ENCODE results near the gene TTYH3. TPM values are rescaled to one million over a fixed set of nuclear protein-coding genes. Genes with fewer than 3 reads are reported as not detected.
A peak's percentile ranks its signal among the peaks of the same experiment; 100 is the strongest.
"Not testable (repeated sequence)": the region's sequence is repeated elsewhere in the genome, so short reads cannot be mapped to it uniquely, and the experiment has no call there.

The TTYH3 gene
- total RNA-seq, 2 donors from 2014 or later = 30.3 to 38.7 TPM

DNA sequence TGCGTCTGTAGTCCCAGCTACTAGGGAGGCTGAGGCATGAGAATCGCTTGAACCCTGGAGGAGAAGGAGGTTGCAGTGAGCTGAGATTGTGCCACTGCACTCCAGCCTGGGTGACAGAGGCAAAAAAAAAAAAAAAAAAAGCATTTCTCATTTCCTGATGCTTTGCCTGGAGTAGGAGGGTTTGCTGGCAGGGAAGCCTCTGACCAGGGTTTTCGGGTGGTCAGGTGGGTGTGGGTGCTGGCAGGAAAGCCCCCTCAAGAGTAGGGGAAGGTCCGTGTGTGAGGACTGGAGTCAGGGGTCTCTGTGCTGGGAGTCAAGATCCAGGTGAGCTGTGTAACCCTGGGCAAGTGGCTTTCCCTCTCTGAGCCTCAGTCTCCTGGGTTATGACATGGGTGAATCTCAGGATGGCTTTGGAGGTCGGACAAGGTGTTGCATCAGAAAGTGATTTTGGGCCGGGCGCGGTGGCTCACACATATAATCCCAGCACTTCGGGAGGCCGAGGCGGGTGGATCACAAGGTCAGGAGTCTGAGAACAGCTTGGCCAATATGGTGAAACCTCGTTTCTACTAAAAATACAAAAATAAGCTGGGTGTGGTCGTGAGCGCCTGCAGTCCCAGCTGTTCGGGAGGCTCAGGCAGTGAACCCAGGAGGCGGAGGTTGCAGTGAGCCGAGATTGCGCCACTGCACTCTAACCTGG lies 59.4 kb downstream of the TTYH3 start:
- no peak for DNase-seq

GRCh38 chr7:2691932-2692439 lies 60.2 kb downstream of the TTYH3 start:
- DNase-seq; ATAC-seq; intact Hi-C loops (cut with DNase I): not testable (repeated sequence)

More for the DNA sequence above, 59.4 kb downstream of the TTYH3 start:
- no peak for ATAC-seq
- intact Hi-C loops (cut with DNase I) = no loop called here

- ATAC-seq = no peak
- DNase-seq = no peak
- intact Hi-C loops (cut with DNase I) = no loop called here
These were observed 60.8 kb downstream of the TTYH3 start for GRCh38 chr7:2692543-2692942.

DNA sequence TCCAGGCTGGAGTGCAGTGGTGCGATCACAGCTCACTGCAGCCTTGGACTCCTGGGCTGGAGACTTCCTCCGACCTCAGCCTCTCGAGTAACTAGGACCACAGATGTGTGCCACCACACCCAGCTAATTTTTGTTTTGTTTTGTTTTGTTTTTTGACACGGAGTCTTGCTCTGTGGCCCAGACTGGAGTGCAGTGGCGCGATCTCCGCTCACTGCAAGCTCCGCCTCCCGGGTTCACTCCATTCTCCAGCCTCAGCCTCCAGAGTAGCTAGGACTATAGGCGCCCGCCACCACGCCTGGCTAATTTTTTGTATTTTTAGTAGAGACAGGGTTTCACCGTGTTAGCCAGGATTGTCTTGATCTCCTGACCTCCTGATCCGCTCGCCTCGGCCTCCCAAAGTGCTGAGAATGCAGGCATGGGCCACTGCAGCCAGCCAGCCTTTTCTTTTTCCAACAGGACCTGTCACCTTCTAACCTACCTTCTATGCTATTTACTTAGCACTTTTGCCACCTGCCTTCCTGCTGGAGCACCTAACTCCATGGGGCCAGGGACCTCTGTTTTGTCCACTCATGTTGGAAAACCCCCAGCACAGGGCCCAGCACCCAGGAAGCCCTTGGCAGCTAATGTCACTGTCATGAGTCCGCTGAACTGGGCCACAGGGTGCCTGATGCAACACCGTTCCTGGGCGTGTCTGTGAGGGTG lies 61.8 kb downstream of the TTYH3 start:
- DNase-seq; intact Hi-C loops (cut with DNase I); ATAC-seq: not testable (repeated sequence)

GRCh38 chr7:2694122-2694436 lies 62.3 kb downstream of the TTYH3 start:
- intact Hi-C loops (cut with DNase I); DNase-seq; ATAC-seq: not testable (repeated sequence)

DNA sequence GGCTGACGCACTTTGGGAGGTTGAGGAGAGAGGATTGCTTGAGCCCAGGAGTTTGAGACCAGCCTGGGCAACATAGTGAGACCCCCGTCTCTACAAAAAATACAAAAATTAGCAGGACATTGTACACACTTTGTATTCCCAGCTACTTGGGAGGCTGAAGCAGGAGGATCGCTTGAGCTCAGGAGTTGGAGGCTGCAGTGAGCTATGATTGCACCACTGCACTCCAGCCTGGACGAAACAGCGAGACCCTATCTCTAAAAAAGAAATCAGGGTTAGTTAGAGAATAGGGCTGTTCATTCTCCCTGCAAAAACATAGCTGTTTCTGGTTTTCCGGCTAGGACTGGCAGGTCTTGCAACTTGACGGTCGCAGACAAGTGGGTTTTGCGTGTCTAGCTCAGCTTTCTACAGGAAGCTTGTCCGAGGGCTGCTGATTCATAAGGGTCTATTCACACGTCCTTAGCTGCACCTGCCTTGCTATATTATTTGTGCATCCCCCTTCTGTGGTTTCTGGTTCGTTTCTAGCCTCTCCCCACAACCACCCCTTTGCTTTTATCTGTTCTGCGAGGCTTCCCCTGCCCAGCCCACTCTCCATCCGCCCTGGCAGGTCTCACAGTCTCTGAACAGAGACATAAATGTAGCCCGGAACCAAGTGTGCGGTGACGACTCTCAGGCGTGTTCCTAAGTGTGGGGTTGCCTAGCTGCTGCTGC lies 66.9 kb downstream of the TTYH3 start:
- intact Hi-C loops (cut with DNase I) = no loop called here
- DNase-seq (no peak), ATAC-seq (peak in 1 of 2 donors; percentile 14)

DNA sequence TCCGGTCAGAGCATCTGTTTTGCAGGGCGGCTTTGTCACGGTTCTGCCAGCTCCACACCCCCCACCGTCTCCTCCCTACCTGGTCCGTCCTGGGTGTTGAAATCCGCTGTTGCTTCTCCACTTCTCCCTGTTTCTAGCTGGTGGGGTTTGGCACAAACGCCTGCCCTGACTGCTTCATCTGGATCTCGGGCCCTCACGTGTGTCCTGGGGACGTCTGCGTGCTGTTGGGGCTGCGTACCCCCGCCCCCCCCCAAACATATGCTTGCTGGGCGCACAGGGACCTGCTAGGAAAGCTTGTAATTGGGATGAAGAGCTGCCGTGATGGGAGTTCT lies 67.5 kb downstream of the TTYH3 start:
- no peak for ATAC-seq
- no peak for DNase-seq
- intact Hi-C loops (cut with DNase I) = no loop called here

GRCh38 chr7:2700141-2700850 lies 68.5 kb downstream of the TTYH3 start:
- no peak for DNase-seq
- intact Hi-C loops (cut with DNase I) = no loop called here
- no peak for ATAC-seq

DNA sequence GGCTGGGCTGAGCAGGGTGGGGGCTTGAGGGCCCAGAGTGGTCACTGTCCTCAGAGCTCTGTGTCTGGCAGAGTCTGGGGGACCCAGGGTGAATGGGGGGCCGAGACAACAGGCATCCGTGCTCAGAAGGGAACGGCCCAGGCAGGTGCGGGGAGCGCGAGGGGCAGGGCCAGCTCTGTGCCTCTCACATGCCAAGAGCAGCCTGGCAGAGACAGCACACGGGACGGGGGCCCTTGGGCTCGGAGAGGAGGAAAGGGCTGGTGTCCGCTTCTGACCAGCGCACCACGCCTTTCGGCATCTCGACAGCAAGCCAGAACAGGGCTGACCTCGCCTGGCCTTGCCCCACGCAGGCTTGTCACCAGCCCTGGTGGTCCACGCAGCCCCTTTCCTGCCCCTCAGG lies 69.6 kb downstream of the TTYH3 start:
- DNase-seq = no peak
- peak in 1 of 2 donors; percentile 5 for ATAC-seq
- intact Hi-C loops (cut with DNase I) = no loop called here

- intact Hi-C loops (cut with DNase I) = no loop called here
- DNase-seq (peak; percentile 65), ATAC-seq (peak; percentile 51 to 90)
These were observed 70.2 kb downstream of the TTYH3 start for GRCh38 chr7:2701832-2702593.

- intact Hi-C loops (cut with DNase I) = no loop called here
- no peak for DNase-seq
- ATAC-seq = no peak
These were observed 70.8 kb downstream of the TTYH3 start for GRCh38 chr7:2702594-2702957.

GRCh38 chr7:2705371-2706096 lies 73.7 kb downstream of the TTYH3 start:
- intact Hi-C loops (cut with DNase I) = no loop called here
- ATAC-seq (no peak), DNase-seq (no peak)

- ATAC-seq = no peak
- intact Hi-C loops (cut with DNase I) = no loop called here
- no peak for DNase-seq
These were observed 74.9 kb downstream of the TTYH3 start for GRCh38 chr7:2706685-2707126.

DNA sequence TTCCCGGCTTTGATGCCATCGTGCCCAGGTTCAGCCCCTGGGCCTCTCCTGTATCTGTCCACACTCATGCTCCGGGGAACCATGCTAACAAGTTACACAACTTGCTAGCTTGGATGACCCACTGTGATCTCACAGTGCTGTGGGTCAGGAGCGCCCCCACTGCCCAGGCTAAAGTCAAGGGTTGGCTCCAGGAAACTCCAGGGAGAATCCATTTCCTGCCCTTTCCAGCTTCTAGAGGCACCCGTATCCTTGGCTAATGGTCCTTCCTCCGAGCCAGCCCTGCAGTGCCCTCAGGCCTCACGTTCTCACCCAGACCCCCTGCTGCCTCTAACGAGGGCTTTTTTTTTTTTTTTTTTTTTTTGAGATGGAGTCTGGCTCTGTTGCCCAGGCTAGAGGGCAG lies 75.7 kb downstream of the TTYH3 start:
- intact Hi-C loops (cut with DNase I) = no loop called here
- no peak for DNase-seq

GRCh38 chr7:2708041-2708440 lies 76.3 kb downstream of the TTYH3 start:
- intact Hi-C loops (cut with DNase I) = no loop called here

More for the DNA sequence above, 75.7 kb downstream of the TTYH3 start:
- no peak for ATAC-seq

DNA sequence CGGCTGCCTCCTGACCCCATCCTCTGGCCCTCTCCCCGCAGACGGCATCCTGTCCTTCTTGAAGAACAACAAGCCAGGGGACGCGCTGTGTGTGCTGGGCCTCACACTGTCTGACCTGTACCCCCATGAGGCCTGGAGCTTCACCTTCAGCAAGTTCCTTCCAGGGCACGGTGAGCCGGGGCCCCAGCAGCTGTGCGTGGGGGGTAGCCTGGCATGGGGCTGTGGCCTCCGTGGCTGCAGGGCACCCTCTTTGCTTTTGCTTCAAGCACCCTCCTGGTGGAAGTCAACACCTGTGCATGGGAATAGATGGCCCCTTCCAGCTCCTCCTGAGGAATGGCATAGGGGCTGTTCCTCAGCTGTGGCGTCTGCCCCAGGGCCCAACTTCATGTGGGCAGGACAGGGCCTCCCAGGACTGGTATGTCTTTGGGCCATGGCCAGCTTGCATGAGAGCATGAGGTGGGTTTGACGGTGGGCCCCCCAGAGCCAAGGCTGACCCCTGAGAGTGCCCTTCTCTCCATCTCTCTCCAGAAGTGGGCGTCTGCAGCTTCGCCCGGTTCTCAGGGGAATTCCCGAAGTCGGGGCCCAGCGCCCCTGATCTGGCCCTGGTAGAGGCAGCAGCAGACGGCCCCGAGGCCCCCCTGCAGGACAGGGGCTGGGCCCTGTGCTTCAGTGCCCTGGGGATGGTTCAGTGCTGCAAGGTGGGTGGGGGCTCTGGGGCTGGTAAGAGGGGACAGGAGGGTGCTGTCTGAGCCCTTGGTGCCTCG lies 76.9 kb downstream of the TTYH3 start:
- no peak for DNase-seq
- ATAC-seq = no peak
- intact Hi-C loops (cut with DNase I) = no loop called here

More at GRCh38 chr7:2708041-2708440, 76.3 kb downstream of the TTYH3 start:
- DNase-seq = no peak
- no peak for ATAC-seq

DNA sequence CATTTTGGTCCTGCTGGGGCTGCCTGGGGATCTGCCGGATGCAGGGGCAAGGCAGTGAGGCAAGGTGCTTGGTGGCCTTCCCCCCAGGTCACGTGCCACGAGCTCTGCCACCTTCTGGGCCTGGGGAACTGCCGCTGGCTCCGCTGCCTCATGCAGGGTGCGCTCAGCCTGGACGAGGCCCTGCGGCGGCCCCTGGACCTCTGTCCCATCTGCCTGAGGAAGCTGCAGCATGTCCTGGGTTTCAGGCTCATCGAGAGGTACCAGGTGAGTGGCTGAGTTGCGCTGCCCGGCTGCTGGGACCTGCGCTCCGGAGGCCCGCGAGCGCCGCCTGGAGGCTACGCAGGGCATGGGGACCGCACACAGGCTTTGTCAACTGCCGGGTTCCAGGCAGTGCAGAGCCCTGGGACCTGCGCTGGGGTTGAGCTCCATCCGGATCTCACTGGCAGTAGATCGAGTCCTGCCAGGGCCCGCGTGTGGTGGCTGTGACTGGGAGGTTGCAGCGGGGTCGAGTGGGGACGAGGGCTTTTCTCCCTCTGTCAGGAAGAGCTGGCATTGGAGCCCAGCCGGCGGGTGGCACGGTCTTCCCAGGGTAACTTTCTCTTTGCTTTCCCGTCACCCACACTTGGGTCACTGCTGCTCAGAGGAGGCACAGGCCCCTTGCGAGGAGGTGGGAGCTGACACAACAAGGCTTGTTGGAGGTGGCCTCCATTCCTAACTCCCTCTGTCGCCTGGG lies 77.9 kb downstream of the TTYH3 start:
- DNase-seq (peak; percentile 65), ATAC-seq (peak; percentile 54 to 60)
- intact Hi-C loops (cut with DNase I) = no loop called here

Data from left cardiac atrium (tissue), 4 donors.